ENCODE results near the gene RPS16. TPM values are rescaled to one million over a fixed set of nuclear protein-coding genes. Genes with fewer than 3 reads are reported as not detected.
A peak's percentile ranks its signal among the peaks of the same experiment; 100 is the strongest.

Gene RPS16
- total and polyA plus RNA-seq, 2 of the 13 experiments (the other 11 are each of a cell fraction or from before 2014, with no cell fraction given): 488 to 2,583 TPM

- TF ChIP-seq, protein P1, sequence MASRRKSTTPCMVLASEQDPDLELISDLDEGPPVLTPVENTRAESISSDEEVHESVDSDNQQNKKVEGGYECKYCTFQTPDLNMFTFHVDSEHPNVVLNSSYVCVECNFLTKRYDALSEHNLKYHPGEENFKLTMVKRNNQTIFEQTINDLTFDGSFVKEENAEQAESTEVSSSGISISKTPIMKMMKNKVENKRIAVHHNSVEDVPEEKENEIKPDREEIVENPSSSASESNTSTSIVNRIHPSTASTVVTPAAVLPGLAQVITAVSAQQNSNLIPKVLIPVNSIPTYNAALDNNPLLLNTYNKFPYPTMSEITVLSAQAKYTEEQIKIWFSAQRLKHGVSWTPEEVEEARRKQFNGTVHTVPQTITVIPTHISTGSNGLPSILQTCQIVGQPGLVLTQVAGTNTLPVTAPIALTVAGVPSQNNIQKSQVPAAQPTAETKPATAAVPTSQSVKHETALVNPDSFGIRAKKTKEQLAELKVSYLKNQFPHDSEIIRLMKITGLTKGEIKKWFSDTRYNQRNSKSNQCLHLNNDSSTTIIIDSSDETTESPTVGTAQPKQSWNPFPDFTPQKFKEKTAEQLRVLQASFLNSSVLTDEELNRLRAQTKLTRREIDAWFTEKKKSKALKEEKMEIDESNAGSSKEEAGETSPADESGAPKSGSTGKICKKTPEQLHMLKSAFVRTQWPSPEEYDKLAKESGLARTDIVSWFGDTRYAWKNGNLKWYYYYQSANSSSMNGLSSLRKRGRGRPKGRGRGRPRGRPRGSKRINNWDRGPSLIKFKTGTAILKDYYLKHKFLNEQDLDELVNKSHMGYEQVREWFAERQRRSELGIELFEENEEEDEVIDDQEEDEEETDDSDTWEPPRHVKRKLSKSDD (CRISPR knock-in tag; IDR thresholded peaks at IDR 0.05; ENCODE audit: low read depth): peak; percentile 80; the same call in 1 of the 2 replicates
- peak; percentile 42; the same call in 1 of the 2 replicates for TF ChIP-seq ZNF329 (CRISPR knock-in tag; IDR thresholded peaks at IDR 0.05; ENCODE audit: low read depth)
- peak; percentile 60 for TF ChIP-seq PAXIP1 (CRISPR knock-in tag; conservative IDR thresholded peaks at IDR 0.05)
- TF ChIP-seq CEBPG (CRISPR knock-in tag; IDR thresholded peaks at IDR 0.05): peak; percentile 36
- peak; percentile 84; the same call in 1 of the 2 replicates for TF ChIP-seq THAP8 (CRISPR knock-in tag; IDR thresholded peaks at IDR 0.05; ENCODE audit: borderline replicate concordance)
- TF ChIP-seq, protein P2, sequence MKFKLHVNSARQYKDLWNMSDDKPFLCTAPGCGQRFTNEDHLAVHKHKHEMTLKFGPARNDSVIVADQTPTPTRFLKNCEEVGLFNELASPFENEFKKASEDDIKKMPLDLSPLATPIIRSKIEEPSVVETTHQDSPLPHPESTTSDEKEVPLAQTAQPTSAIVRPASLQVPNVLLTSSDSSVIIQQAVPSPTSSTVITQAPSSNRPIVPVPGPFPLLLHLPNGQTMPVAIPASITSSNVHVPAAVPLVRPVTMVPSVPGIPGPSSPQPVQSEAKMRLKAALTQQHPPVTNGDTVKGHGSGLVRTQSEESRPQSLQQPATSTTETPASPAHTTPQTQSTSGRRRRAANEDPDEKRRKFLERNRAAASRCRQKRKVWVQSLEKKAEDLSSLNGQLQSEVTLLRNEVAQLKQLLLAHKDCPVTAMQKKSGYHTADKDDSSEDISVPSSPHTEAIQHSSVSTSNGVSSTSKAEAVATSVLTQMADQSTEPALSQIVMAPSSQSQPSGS (CRISPR knock-in tag; IDR thresholded peaks at IDR 0.05): peak; percentile 87
- TF ChIP-seq, protein P3, sequence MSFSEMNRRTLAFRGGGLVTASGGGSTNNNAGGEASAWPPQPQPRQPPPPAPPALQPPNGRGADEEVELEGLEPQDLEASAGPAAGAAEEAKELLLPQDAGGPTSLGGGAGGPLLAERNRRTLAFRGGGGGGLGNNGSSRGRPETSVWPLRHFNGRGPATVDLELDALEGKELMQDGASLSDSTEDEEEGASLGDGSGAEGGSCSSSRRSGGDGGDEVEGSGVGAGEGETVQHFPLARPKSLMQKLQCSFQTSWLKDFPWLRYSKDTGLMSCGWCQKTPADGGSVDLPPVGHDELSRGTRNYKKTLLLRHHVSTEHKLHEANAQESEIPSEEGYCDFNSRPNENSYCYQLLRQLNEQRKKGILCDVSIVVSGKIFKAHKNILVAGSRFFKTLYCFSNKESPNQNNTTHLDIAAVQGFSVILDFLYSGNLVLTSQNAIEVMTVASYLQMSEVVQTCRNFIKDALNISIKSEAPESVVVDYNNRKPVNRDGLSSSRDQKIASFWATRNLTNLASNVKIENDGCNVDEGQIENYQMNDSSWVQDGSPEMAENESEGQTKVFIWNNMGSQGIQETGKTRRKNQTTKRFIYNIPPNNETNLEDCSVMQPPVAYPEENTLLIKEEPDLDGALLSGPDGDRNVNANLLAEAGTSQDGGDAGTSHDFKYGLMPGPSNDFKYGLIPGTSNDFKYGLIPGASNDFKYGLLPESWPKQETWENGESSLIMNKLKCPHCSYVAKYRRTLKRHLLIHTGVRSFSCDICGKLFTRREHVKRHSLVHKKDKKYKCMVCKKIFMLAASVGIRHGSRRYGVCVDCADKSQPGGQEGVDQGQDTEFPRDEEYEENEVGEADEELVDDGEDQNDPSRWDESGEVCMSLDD (CRISPR knock-in tag; IDR thresholded peaks at IDR 0.05; ENCODE audit: borderline replicate concordance): peak; percentile 14; the same call in 1 of the 2 replicates
- TF ChIP-seq ZNF101 (CRISPR knock-in tag; IDR thresholded peaks at IDR 0.05; ENCODE audit: borderline replicate concordance, low read depth): no peak
- peak; percentile 92 for TF ChIP-seq ZNF850 (CRISPR knock-in tag; conservative IDR thresholded peaks at IDR 0.05)
- TF ChIP-seq GFI1 (CRISPR knock-in tag; IDR thresholded peaks at IDR 0.05; ENCODE audit: borderline replicate concordance): 0 out of 2 replicates have a peak, but pooled peaks have one; percentile 22
Observed at GRCh38 chr19:39445196-39446111, 9.7 kb upstream of the RPS16 start, which contains the start of gene SUPT5H (continued).

All from HepG2 (cell line).